Stimulated activated CD4-positive, alpha-beta T cell treated with anti-CD3 and anti-CD28 coated beads, TNF-alpha, amount 100 ng/mL, for 1 hour (primary cell): ENCODE results near the gene CCDC152.
"Not testable (repeated sequence)": the region's sequence is repeated elsewhere in the genome, so short reads cannot be mapped to it uniquely, and the experiment has no call there.

Experiments
- DNase-seq, 3 donors: peaks; one replicate each; pipeline ENCODE4 v3.0.0-alpha.2; 2020; ENCODE audit warnings: low read depth in 3 of 3, low spot score in 1 of 3

The CCDC152 gene

GRCh38 chr5:42811591-42812446 is 55.2 kb downstream of the CCDC152 start, which contains the start of gene SELENOP:
Gene SELENOP, minus strand, starts transcription at chr5:42811892. Its CDS starts 3,539 bp downstream, at chr5:42808353.
- no peak for DNase-seq

GRCh38 chr5:42812620-42813019 is 56.0 kb downstream of the CCDC152 start:
- no peak for DNase-seq

GRCh38 chr5:42813533-42813932 is 56.9 kb downstream of the CCDC152 start:
- DNase-seq, result no peak

GRCh38 chr5:42816546-42816945 is 59.9 kb downstream of the CCDC152 start:
- not testable (repeated sequence) for DNase-seq

GRCh38 chr5:42819745-42820144 is 63.1 kb downstream of the CCDC152 start:
- DNase-seq, result no peak

GRCh38 chr5:42822548-42822947 is 65.9 kb downstream of the CCDC152 start:
- DNase-seq, result no peak

GRCh38 chr5:42824347-42824976 is 67.8 kb downstream of the CCDC152 start:
- no peak for DNase-seq

- no peak for DNase-seq
Measured at GRCh38 chr5:42825422-42826148, 69.0 kb downstream of the CCDC152 start.

- no peak for DNase-seq
Measured at GRCh38 chr5:42826757-42827515, 70.3 kb downstream of the CCDC152 start.

GRCh38 chr5:42828671-42829070 is 72.1 kb downstream of the CCDC152 start:
- DNase-seq, result no peak

- DNase-seq, result no peak
Measured at GRCh38 chr5:42830924-42831323, 74.3 kb downstream of the CCDC152 start.

- DNase-seq, result no peak
Measured at GRCh38 chr5:42832060-42832459, 75.4 kb downstream of the CCDC152 start.

GRCh38 chr5:42836070-42836769 is 79.6 kb downstream of the CCDC152 start:
- DNase-seq, result no peak

GRCh38 chr5:42837601-42838000 is 81.0 kb downstream of the CCDC152 start:
- no peak for DNase-seq

- no peak for DNase-seq
Measured at GRCh38 chr5:42839196-42839595, 82.6 kb downstream of the CCDC152 start.

- DNase-seq, result no peak
Measured at GRCh38 chr5:42840269-42840668, 83.7 kb downstream of the CCDC152 start.

GRCh38 chr5:42840842-42841567 is 84.4 kb downstream of the CCDC152 start:
- no peak for DNase-seq

- DNase-seq, result no peak
Measured at GRCh38 chr5:42842921-42843641, 86.5 kb downstream of the CCDC152 start.

- no peak for DNase-seq
Measured at GRCh38 chr5:42843675-42844292, 87.2 kb downstream of the CCDC152 start.
